ENCODE data around the gene TSNAX.

TSNAX gene

DNA sequence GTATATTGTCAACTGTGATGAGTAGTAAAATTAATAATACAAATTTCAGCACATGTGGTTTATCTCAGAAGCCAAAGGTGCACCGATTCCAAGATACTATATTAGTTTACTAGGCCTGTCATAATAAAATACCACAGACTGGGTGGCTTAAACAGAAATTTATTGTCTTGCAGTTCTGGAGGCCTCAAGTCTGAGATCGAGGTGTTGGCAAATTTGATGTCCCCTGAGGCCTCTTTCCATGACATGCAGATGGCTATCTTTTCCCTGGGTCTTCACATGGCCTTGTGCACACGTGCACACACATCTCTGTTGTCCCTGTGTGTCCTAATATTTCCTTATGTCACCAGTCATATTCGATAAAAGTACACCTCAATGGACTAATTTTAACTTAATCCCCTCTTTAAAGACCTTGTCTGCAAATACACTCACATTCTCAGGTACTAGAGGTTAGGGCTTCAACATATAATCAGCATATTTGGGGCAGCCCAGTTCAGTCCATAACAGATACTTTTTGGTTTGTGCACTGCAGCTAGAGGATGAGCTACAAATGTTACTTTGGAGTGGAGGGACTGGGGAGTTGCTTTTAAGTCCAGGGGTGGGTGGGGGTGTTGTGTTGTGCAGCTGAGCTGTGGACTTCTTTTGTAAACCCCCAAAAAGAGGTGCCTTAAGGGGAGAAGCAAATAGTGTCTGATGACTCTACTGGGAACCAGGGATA is 21.4 kb downstream of the TSNAX start:
- H3K27ac ChIP-seq, result no peak overlapping the region

GRCh38 chr1:231550448-231550781 is 21.9 kb downstream of the TSNAX start:
- TF ChIP-seq ZFX (IDR thresholded peaks at IDR 0.05; ENCODE audit: borderline replicate concordance), result no peak
- TF ChIP-seq, protein P1, sequence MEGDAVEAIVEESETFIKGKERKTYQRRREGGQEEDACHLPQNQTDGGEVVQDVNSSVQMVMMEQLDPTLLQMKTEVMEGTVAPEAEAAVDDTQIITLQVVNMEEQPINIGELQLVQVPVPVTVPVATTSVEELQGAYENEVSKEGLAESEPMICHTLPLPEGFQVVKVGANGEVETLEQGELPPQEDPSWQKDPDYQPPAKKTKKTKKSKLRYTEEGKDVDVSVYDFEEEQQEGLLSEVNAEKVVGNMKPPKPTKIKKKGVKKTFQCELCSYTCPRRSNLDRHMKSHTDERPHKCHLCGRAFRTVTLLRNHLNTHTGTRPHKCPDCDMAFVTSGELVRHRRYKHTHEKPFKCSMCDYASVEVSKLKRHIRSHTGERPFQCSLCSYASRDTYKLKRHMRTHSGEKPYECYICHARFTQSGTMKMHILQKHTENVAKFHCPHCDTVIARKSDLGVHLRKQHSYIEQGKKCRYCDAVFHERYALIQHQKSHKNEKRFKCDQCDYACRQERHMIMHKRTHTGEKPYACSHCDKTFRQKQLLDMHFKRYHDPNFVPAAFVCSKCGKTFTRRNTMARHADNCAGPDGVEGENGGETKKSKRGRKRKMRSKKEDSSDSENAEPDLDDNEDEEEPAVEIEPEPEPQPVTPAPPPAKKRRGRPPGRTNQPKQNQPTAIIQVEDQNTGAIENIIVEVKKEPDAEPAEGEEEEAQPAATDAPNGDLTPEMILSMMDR (IDR thresholded peaks at IDR 0.05), result peak; percentile 77
- no peak overlapping the region for H3K27ac ChIP-seq

More for the DNA sequence above, 21.4 kb downstream of the TSNAX start:
- TF ChIP-seq, protein P1 (IDR thresholded peaks at IDR 0.05), result no peak
- no peak for TF ChIP-seq ZFX (IDR thresholded peaks at IDR 0.05; ENCODE audit: borderline replicate concordance)

DNA sequence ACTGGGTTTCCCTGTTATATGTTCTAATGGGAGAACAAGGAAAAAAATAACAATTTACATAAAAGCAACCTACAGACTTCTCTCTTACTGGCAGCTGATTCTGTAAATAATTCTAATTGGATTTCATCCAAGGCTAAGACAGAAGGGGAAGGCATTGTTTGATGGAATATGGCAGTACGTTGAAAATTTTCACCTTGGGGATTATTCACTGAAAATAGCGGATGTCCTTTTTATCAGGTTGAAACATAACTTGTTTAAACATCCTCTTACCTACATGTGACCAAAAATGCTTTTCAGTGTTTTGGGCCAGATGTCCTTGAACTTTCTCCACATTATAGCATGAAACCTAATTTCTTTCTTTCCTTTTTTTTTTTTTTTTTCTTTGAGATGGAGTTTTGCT is 24.9 kb downstream of the TSNAX start:
- TF ChIP-seq, protein P1 (IDR thresholded peaks at IDR 0.05), result no peak
- TF ChIP-seq ZFX (IDR thresholded peaks at IDR 0.05; ENCODE audit: borderline replicate concordance), result no peak
- H3K27ac ChIP-seq, result no peak overlapping the region

GRCh38 chr1:231554969-231555368 is 26.5 kb downstream of the TSNAX start:
- TF ChIP-seq ZFX (IDR thresholded peaks at IDR 0.05; ENCODE audit: borderline replicate concordance), result no peak
- TF ChIP-seq, protein P1 (IDR thresholded peaks at IDR 0.05), result no peak
- no peak overlapping the region for H3K27ac ChIP-seq

DNA sequence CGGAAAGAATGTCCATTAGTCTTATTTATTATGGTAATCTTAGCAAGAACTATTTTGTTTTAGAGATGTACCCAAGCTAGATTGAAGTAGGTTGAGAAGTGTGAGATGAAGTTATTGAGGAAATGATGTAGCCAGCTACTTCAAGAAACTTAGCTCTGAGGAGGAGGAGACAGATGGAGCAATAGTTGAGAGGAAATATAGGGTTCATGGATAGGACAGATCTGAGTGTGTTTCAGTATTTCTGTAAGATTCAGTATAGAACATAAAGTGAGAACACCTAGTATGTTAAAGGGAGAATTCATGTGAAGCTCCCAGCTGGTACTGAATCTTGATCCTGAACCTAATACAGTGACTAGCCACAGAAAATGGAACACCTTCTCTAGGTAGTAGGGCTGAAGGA is 28.9 kb downstream of the TSNAX start:
- TF ChIP-seq, protein P1 (IDR thresholded peaks at IDR 0.05), result no peak
- TF ChIP-seq ZFX (IDR thresholded peaks at IDR 0.05; ENCODE audit: borderline replicate concordance), result no peak
- no peak overlapping the region for H3K27ac ChIP-seq

DNA sequence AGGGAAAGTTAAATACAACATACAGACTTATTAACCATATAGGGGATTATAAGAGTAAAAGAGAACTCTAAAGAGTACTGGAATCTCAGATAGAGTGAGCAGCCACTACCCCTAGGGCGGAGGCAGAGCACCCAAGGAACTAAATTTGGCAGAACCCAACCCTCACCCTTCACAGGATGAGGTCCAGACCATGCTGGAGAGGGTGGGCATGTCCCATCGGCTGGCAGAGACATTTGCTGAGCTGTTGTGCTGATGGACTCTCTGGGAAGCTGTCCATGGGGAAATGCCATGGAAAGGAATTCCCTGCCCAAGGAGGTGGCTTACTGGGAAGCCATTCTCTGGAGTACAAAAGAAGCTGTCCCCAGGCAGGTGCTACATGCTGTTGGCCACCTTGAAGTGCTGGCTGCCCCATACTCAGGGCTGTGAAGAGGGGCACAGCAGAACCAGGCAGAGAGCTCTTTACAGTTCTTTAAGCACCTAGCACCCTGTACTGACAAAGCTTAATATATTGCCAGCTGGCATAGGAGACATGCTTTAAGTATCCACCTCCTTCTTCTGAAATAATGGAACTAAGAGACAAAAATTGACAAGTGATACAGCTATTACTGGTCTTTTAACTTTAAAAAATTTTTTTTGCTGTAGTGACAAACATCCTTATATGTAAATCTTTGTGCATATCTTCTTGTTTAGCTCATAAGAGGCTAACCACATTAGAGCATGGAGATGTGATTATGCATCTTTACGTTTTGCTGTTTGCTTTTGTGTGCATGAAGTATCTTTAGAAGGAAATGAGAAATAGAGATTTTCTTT is 29.6 kb downstream of the TSNAX start:
- no peak overlapping the region for H3K27ac ChIP-seq
- TF ChIP-seq, protein P1 (IDR thresholded peaks at IDR 0.05), result no peak
- TF ChIP-seq ZFX (IDR thresholded peaks at IDR 0.05; ENCODE audit: borderline replicate concordance), result no peak

DNA sequence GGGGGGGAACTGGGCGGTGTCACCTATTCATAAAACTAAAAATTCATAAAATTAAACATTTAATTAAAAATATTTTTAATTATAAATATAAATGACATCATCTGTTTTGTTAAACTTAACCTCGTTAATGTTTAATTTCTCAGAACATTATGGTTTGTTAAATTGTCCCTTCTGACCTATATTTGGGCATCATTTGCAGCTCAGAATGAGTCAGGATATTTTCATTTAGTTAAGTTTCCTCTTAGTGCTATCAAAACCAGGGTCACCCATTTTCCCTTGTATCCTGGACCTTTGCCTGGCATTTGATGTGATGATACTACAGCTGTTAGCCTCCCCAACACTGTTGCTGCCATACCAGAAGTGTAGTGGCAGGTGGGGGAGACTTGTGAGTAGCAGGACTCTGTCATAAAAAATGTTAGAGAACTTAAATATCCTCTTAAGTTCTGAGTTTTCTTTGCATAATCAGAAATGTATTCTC is 30.3 kb downstream of the TSNAX start:
- no peak for TF ChIP-seq ZFX (IDR thresholded peaks at IDR 0.05; ENCODE audit: borderline replicate concordance)
- TF ChIP-seq, protein P1 (IDR thresholded peaks at IDR 0.05), result no peak
- H3K27ac ChIP-seq, result no peak overlapping the region

All from 22Rv1 (cell line).